Kidney (tissue), 14 donors: ENCODE measurements around the gene CNPY1. TPM values are rescaled to one million over a fixed set of nuclear protein-coding genes. Genes with fewer than 3 reads are reported as not detected.

Experiments used
- DNase-seq, 5 donors: peaks; one replicate each; pipeline ENCODE4 v3.0.0-alpha.2; 2013 to 2020
- FAIRE-seq: peaks from 2 replicates; lab custom pipeline; 2012; peaks lifted over from hg19 to GRCh38; lab: Jason Lieb, UNC
- H3K27ac ChIP-seq, 2 donors: one replicate each; pipeline ENCODE4 v1.7.0; 2013; ENCODE audit warnings: low read depth in 2 of 2, low read length in 2 of 2, inconsistent platforms in 1 of 2
- H3K27me3 ChIP-seq: one replicate; pipeline ENCODE4 v1.7.1; 2013; ENCODE audit warnings: low read length, inconsistent platforms; ENCODE audit not compliant: control insufficient read depth, insufficient read depth
- H3K36me3 ChIP-seq, 3 donors: one replicate each; pipeline versions ENCODE4 v1.7.0 to v1.7.1; 2013; ENCODE audit warnings: low read length in 3 of 3, control low read depth in 1 of 3, inconsistent platforms in 1 of 3; ENCODE audit not compliant: insufficient read depth in 3 of 3, control insufficient read depth in 2 of 3
- H3K4me1 ChIP-seq, 3 donors: one replicate each; pipeline versions ENCODE4 v1.7.0 to v1.7.1; 2013; ENCODE audit warnings: low read length in 3 of 3, inconsistent platforms in 1 of 3, low read depth in 1 of 3; ENCODE audit not compliant: control insufficient read depth in 2 of 3, insufficient read depth in 2 of 3
- H3K4me3 ChIP-seq, 3 donors: one replicate each; pipeline versions ENCODE4 v1.7.0 to v1.8.1; 2013; ENCODE audit warnings: low read length in 3 of 3, control low read depth in 1 of 3, inconsistent platforms in 1 of 3
- H3K9ac ChIP-seq, 3 donors: one replicate each; pipeline versions ENCODE4 v1.7.0 to v1.7.1; 2013; ENCODE audit warnings: low read length in 3 of 3, control low read depth in 1 of 3, inconsistent platforms in 1 of 3
- H3K9me3 ChIP-seq, 3 donors: one replicate each; pipeline versions ENCODE4 v1.7.0 to v1.7.1; 2013; ENCODE audit warnings: low read length in 3 of 3, control low read depth in 1 of 3, inconsistent platforms in 1 of 3; ENCODE audit not compliant: control insufficient read depth in 2 of 3, insufficient read depth in 1 of 3
- intact Hi-C: fragments of 100-400 bp; cut with DNase I; formaldehyde crosslinking; loops from one replicate; pipeline ENCODE4 v1.11.1; 2022
- polyA plus RNA-seq: library from polyadenylated mRNA; stranded (reverse); fragments of 350-450 nt; fragmentation: Illumina TruSeq; extraction: RNeasy Lipid Tissue Mini Kit (QIAGEN cat#74804); gene quantifications from one replicate; pipeline ENCODE4 v1.2.3, GENCODE V29; 2014; ENCODE audit warnings: low read depth, low replicate concordance; ENCODE audit not compliant: insufficient read depth
- total RNA-seq: library from RNA; stranded (reverse); fragmentation: NEBNext Ultra II Directional; extraction: Animal tissue kit (Norgen Biotek cat#: 25700); gene quantifications from one replicate; pipeline ENCODE4 v1.2.1, GENCODE V29; 2021
- TF ChIP-seq, protein P1 (sequence below): IDR thresholded peaks from 3 replicates; pipeline ENCODE4 v1.5.1; 2012; ENCODE audit warnings: mild to moderate bottlenecking, moderate library complexity, borderline replicate concordance; ENCODE audit not compliant: insufficient read depth; ENCODE audit errors: extremely low read depth
- donor health status: control.
- donor health status: control.
- donor health status: control.
- donor health status: control.
- donor health status: control.
- donor health status: DM: yes; HTN: yes; CAD: no.
- donor health status: Normal renal cell carcinoma (clear cell type).

CNPY1 gene
- total and polyA plus RNA-seq, 2 donors from 2014 or later, result not detected

DNA sequence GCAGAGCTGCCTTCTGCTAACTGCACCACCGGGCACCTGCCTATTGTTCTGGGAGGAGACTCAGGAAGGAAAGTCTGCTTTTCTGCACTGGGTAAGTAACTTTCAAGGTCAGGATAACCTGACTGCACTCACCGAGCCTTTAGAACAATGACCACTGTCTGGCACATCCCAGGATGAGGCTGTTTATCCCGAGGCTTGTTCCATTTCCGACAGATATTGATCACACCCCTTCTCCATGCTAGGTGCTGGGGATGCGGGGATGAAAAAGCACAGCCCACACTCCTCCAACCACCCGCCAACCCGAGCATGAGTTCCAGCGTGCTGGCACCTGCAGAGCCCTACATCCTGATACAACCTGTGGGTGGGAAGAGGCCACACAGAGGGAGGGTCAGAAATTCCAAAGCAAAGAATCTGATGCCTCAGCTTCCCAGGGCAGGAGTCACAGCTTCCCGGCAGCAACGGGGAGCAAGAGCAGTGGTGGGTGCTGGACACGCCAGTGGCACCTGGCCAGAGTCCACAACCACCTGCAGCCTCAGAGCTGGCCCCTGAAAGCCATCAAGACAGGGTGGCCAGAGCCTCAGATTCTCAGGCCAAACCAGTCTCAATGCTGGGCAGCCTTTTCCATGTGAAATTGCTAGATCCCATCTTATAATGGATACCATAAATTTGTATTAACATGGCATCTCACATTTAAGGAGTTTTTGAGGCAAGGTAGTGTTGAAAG is 34.9 kb upstream of the CNPY1 start:
- FAIRE-seq, result no peak
- Histone ChIP-seq H3K36me3 (no peaks in the 10 kb centered on the region), H3K4me1 (no peaks in the 10 kb centered on the region), H3K4me3 (no peak overlapping the region), H3K9ac (no peak overlapping the region), H3K9me3 (no peaks in the 10 kb centered on the region), H3K27ac (no peak overlapping the region), H3K27me3 (no peaks in the 10 kb centered on the region)
- no peak for DNase-seq
- intact Hi-C loops, result no loop called here
- TF ChIP-seq, protein P1, sequence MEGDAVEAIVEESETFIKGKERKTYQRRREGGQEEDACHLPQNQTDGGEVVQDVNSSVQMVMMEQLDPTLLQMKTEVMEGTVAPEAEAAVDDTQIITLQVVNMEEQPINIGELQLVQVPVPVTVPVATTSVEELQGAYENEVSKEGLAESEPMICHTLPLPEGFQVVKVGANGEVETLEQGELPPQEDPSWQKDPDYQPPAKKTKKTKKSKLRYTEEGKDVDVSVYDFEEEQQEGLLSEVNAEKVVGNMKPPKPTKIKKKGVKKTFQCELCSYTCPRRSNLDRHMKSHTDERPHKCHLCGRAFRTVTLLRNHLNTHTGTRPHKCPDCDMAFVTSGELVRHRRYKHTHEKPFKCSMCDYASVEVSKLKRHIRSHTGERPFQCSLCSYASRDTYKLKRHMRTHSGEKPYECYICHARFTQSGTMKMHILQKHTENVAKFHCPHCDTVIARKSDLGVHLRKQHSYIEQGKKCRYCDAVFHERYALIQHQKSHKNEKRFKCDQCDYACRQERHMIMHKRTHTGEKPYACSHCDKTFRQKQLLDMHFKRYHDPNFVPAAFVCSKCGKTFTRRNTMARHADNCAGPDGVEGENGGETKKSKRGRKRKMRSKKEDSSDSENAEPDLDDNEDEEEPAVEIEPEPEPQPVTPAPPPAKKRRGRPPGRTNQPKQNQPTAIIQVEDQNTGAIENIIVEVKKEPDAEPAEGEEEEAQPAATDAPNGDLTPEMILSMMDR, result no peak

DNA sequence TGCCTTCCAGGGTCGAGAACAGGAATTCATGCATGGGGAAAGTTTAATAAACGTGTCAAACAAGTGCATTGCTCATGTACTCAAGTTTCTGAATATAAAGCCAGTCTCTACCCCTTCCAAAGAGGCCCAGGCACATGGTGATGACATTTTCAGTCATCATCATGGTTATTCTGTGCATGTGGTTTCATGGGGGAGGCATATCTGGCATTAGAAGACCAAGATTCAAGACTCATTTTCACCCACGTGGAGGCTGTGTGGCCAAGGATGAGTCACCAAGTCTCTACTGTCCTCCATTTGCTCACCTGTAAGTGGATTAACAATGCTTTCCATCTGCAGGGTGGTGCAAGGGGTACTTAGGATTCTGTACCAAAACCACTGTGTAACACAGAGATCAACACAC is 34.0 kb upstream of the CNPY1 start:
- intact Hi-C loops, result no loop called here
- Histone ChIP-seq H3K4me1 (no peaks in the 10 kb centered on the region), H3K4me3 (no peak overlapping the region), H3K9ac (no peak overlapping the region), H3K36me3 (no peaks in the 10 kb centered on the region), H3K9me3 (no peaks in the 10 kb centered on the region), H3K27ac (no peak overlapping the region), H3K27me3 (no peaks in the 10 kb centered on the region)
- FAIRE-seq (no peak), DNase-seq (no peak)
- TF ChIP-seq, protein P1, result no peak

DNA sequence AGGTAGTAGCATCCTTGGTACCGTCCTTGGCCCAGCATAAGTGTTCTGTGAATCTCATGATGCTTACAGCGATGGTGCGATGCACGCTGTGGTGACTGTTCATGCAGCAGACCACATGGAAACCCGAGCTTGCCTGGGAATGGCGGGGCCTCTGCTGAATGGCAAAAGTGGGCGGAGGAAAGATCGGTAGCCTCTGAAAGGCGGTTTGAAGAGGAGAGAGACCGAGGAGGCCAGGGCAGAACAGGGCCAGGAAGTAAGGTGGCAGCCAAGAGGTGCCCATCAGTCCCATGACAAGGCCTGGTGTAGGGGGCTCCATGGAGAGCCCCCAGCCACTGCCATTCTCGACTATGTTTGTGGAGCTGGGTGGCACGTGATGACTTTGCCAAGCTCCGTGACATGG is 33.2 kb upstream of the CNPY1 start:
- H3K9ac ChIP-seq, result no peak overlapping the region
- no peaks in the 10 kb centered on the region for H3K9me3 ChIP-seq
- intact Hi-C loops, result no loop called here
- H3K27me3 ChIP-seq, result no peaks in the 10 kb centered on the region
- no peaks in the 10 kb centered on the region for H3K4me1 ChIP-seq
- no peaks in the 10 kb centered on the region for H3K36me3 ChIP-seq
- TF ChIP-seq, protein P1, result no peak
- no peak overlapping the region for H3K27ac ChIP-seq
- FAIRE-seq, result no peak
- H3K4me3 ChIP-seq, result no peak overlapping the region
- peak in 3 of 5 donors; percentile 13 to 31 (median 28) for DNase-seq

DNA sequence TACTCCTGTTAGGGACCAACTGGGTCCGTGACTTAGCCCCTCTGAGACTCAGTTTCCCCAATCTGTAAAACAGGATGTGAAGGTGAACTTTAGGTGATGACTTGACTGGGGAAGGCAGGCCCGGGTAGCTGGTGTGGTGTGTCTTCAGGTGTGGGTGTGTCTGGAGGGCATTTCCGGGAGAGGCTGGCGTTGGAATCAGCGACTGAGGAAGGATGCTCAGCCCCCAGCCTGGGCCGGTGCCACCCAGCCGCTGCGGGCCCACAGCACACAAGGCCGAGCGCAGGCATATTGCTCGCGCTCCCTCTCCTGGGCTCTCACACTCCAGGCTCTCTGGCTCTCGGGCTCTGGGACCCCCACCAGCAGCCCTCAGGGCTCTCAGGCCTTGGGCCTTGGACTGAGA is 31.7 kb upstream of the CNPY1 start:
- no peak overlapping the region for H3K27ac ChIP-seq
- H3K9me3 ChIP-seq, result no peaks in the 10 kb centered on the region
- H3K4me3 ChIP-seq, result no peak overlapping the region
- DNase-seq (peak in 1 of 5 donors; percentile 73), FAIRE-seq (no peak)
- intact Hi-C loops, result no loop called here
- H3K27me3 ChIP-seq, result no peaks in the 10 kb centered on the region
- no peaks in the 10 kb centered on the region for H3K36me3 ChIP-seq
- no peak overlapping the region for H3K9ac ChIP-seq
- no peaks in the 10 kb centered on the region for H3K4me1 ChIP-seq
- TF ChIP-seq, protein P1, result no peak
